H1 (cell line): ENCODE measurements around the gene DELE1. TPM values are rescaled to one million over a fixed set of nuclear protein-coding genes. Genes with fewer than 3 reads are reported as not detected.

Experiments used
- CTCF ChIA-PET: fragments of 300-600 bp; sonication (Branson Sonifier 250); formaldehyde crosslinking; loops from one replicate; lab custom pipeline; 2021; ENCODE audit not compliant: partially characterized antibody; lab: Charles Lee
- POLR2A ChIA-PET: fragments of 300-600 bp; sonication (Branson Sonifier 250); formaldehyde crosslinking; loops from one replicate; lab custom pipeline; 2021; ENCODE audit warnings: inconsistent platforms; ENCODE audit not compliant: partially characterized antibody; lab: Charles Lee
- DNase-seq, 2 experiments: peaks; one replicate each; pipeline versions ENCODE4 v3.0.0 to v3.0.0-alpha.2; 2010 to 2022; ENCODE audit warnings: low spot score in 2 of 2, low read depth in 1 of 2, mixed read lengths in 1 of 2
- FAIRE-seq: peaks from 2 replicates; lab custom pipeline; 2011; peaks lifted over from hg19 to GRCh38; lab: Jason Lieb, UNC
- H2AFZ ChIP-seq: 2 replicates; pipeline ENCODE4 v1.8.1; 2012; ENCODE audit warnings: low read length, inconsistent platforms
- H2AK5ac ChIP-seq: 2 replicates; pipeline ENCODE4 v1.6.1; 2013; ENCODE audit warnings: low read depth, low read length
- H2BK120ac ChIP-seq: replicated peaks from 2 replicates; pipeline ENCODE3; 2013; ENCODE audit warnings: low read depth, low read length, inconsistent platforms
- H2BK12ac ChIP-seq: 2 replicates; pipeline ENCODE4 v1.6.1; 2013; ENCODE audit warnings: low read depth, low read length
- H2BK15ac ChIP-seq: 2 replicates; pipeline ENCODE4 v1.6.1; 2013; ENCODE audit warnings: low read length
- H2BK20ac ChIP-seq: 2 replicates; pipeline ENCODE4 v1.6.1; 2013; ENCODE audit warnings: low read length
- H2BK5ac ChIP-seq: 2 replicates; pipeline ENCODE4 v1.6.1; 2013; ENCODE audit warnings: low read depth, low read length
- H3K14ac ChIP-seq: 2 replicates; pipeline ENCODE4 v1.6.1; 2013; ENCODE audit warnings: inconsistent platforms; ENCODE audit not compliant: insufficient read length
- H3K18ac ChIP-seq: 2 replicates; pipeline ENCODE4 v1.6.1; 2013; ENCODE audit warnings: low read length; ENCODE audit errors: extremely low read depth
- H3K23ac ChIP-seq: 2 replicates; pipeline ENCODE4 v1.6.1; 2013; ENCODE audit warnings: inconsistent platforms; ENCODE audit not compliant: insufficient read length
- H3K23me2 ChIP-seq: 2 replicates; pipeline ENCODE4 v1.6.1; 2013; ENCODE audit warnings: low read depth, low read length
- H3K27ac ChIP-seq: 2 replicates; pipeline ENCODE4 v1.6.1; 2011; ENCODE audit warnings: low read depth, low read length, inconsistent platforms
- H3K27me3 ChIP-seq, 4 experiments: replicated peaks in 1 of 4; 1 replicate in 1 of 4; 2 replicates in 3 of 4; pipeline versions ENCODE4 v1.6.1 to v1.8.1; 2011 to 2013; ENCODE audit warnings: low read length in 3 of 4, mild to moderate bottlenecking in 3 of 4, inconsistent platforms in 2 of 4, mixed read lengths in 2 of 4, moderate library complexity in 1 of 4; ENCODE audit not compliant: control insufficient read depth in 3 of 4, insufficient read depth in 3 of 4; ENCODE audit errors: extremely low read depth in 1 of 4
- H3K36me3 ChIP-seq, 4 experiments: 2 replicates each; pipeline versions ENCODE4 v1.6.1 to v1.8.1; 2011 to 2013; ENCODE audit warnings: mild to moderate bottlenecking in 4 of 4, low read length in 3 of 4, moderate library complexity in 2 of 4, control low read depth in 1 of 4, inconsistent platforms in 1 of 4; ENCODE audit not compliant: insufficient read depth in 4 of 4, control insufficient read depth in 2 of 4
- H3K4ac ChIP-seq: replicated peaks from 2 replicates; pipeline ENCODE3; 2013; ENCODE audit warnings: low read length, low read depth, mixed read lengths, inconsistent platforms; ENCODE audit not compliant: insufficient read length
- H3K4me1 ChIP-seq, 4 experiments: replicated peaks in 1 of 4; 1 replicate in 1 of 4; 2 replicates in 3 of 4; pipeline versions ENCODE4 v1.6.1 to v1.8.1; 2011 to 2013; ENCODE audit warnings: low read length in 3 of 4, inconsistent platforms in 2 of 4, mixed read lengths in 1 of 4; ENCODE audit not compliant: insufficient read depth in 4 of 4, control insufficient read depth in 3 of 4
- H3K4me2 ChIP-seq, 2 experiments: 2 replicates each; pipeline versions ENCODE4 v1.6.1 to v1.8.1; 2011 to 2013; ENCODE audit warnings: low read depth in 2 of 2, low read length in 2 of 2, control low read depth in 1 of 2, inconsistent platforms in 1 of 2, mild to moderate bottlenecking in 1 of 2; ENCODE audit not compliant: insufficient read depth in 1 of 2
- H3K4me3 ChIP-seq, 4 experiments: fragments of 200-600, 300-600 bp in 1 of 4; sonication (generic), shearing (Covaris generic), sonication (Bioruptor Twin) in 1 of 4; 2 replicates each; pipeline versions ENCODE4 v1.5.1 to v1.8.1; 2011 to 2016; ENCODE audit warnings: low read length in 4 of 4, low read depth in 3 of 4, control low read depth in 2 of 4, inconsistent platforms in 2 of 4, mild to moderate bottlenecking in 2 of 4, mixed read lengths in 1 of 4, moderate library complexity in 1 of 4; ENCODE audit not compliant: insufficient read depth in 2 of 4; ENCODE audit errors: extremely low read depth in 1 of 4
- H3K56ac ChIP-seq: replicated peaks from 2 replicates; pipeline ENCODE3; 2013; ENCODE audit warnings: low read depth, mild to moderate bottlenecking, mixed read lengths, low read length, inconsistent platforms; ENCODE audit not compliant: insufficient read length
- H3K79me1 ChIP-seq: 2 replicates; pipeline ENCODE4 v1.6.1; 2013; ENCODE audit warnings: low read depth, low read length, control low read depth
- H3K79me2 ChIP-seq, 2 experiments: 2 replicates each; pipeline versions ENCODE4 v1.6.1 to v1.8.1; 2012 to 2013; ENCODE audit warnings: low read length in 2 of 2, mild to moderate bottlenecking in 2 of 2, inconsistent platforms in 1 of 2; ENCODE audit not compliant: insufficient read depth in 2 of 2, control insufficient read depth in 1 of 2
- H3K9ac ChIP-seq, 4 experiments: replicated peaks in 1 of 4; 1 replicate in 1 of 4; 2 replicates in 3 of 4; pipeline versions ENCODE4 v1.6.1 to v1.8.1; 2011 to 2013; ENCODE audit warnings: low read depth in 3 of 4, low read length in 3 of 4, control low read depth in 2 of 4, mild to moderate bottlenecking in 2 of 4, moderate library complexity in 2 of 4, inconsistent platforms in 1 of 4; ENCODE audit errors: extremely low read depth in 1 of 4
- H3K9me3 ChIP-seq, 2 experiments: 2 replicates each; pipeline versions ENCODE4 v1.6.1 to v1.8.1; 2012 to 2013; ENCODE audit warnings: mild to moderate bottlenecking in 2 of 2, moderate library complexity in 2 of 2, control low read depth in 1 of 2, inconsistent platforms in 1 of 2, low read depth in 1 of 2, low read length in 1 of 2, mixed read lengths in 1 of 2; ENCODE audit not compliant: insufficient read depth in 2 of 2
- H4K20me1 ChIP-seq, 2 experiments: replicated peaks in 1 of 2; 2 replicates each; pipeline versions ENCODE3 to v1.8.1; 2011 to 2013; ENCODE audit warnings: inconsistent platforms in 2 of 2, low read length in 2 of 2, mild to moderate bottlenecking in 1 of 2; ENCODE audit not compliant: insufficient read depth in 2 of 2, control insufficient read depth in 1 of 2
- H4K5ac ChIP-seq: 2 replicates; pipeline ENCODE4 v1.6.1; 2013; ENCODE audit warnings: low read length, low read depth, mixed read lengths, inconsistent platforms; ENCODE audit not compliant: insufficient read length
- H4K8ac ChIP-seq: 2 replicates; pipeline ENCODE4 v1.8.0; 2013; ENCODE audit warnings: mild to moderate bottlenecking, moderate library complexity, low read length, inconsistent platforms; ENCODE audit not compliant: insufficient read depth; ENCODE audit errors: extremely low read depth
- H4K91ac ChIP-seq: replicated peaks from 2 replicates; pipeline ENCODE3; 2013; ENCODE audit warnings: low read length, mixed read lengths, inconsistent platforms; ENCODE audit not compliant: insufficient read length
- BACH1 ChIP-seq: IDR thresholded peaks from 2 replicates; pipeline ENCODE4 v1.6.1; 2012; ENCODE audit warnings: low read length, improper control_type of control experiment
- CBX5 ChIP-seq: fragments of 300-800, 300-1000 bp; sonication (generic); IDR thresholded peaks from 2 replicates; pipeline ENCODE4 v1.7.1; 2016; ENCODE audit warnings: antibody characterized with exemption, low read length, low read depth
- CREB1 ChIP-seq: IDR thresholded peaks from 2 replicates; pipeline ENCODE4 v1.6.1; 2012; ENCODE audit warnings: inconsistent platforms
- FOSL1 ChIP-seq: IDR thresholded peaks from 2 replicates; pipeline ENCODE4 v1.6.1; 2011; ENCODE audit warnings: mild to moderate bottlenecking, low read depth, low read length, moderate library complexity; ENCODE audit not compliant: insufficient read depth
- HDAC6 ChIP-seq: IDR thresholded peaks from one replicate; pipeline ENCODE4 v1.7.1; 2012; ENCODE audit warnings: low read depth, mild to moderate bottlenecking, inconsistent platforms, low read length, moderate library complexity
- POU5F1 ChIP-seq: IDR thresholded peaks from 2 replicates; pipeline ENCODE4 v1.6.1; 2011; ENCODE audit warnings: low read depth, mild to moderate bottlenecking, low read length, moderate library complexity
- RAD21 ChIP-seq, 2 experiments: IDR thresholded peaks in 1 of 2; conservative IDR thresholded peaks in 1 of 2; 2 replicates each; pipeline ENCODE4 v1.6.1; 2011; ENCODE audit warnings: low read depth in 2 of 2, low read length in 2 of 2, improper control_type of control experiment in 1 of 2, inconsistent platforms in 1 of 2, mild to moderate bottlenecking in 1 of 2, moderate library complexity in 1 of 2
- RFX5 ChIP-seq: IDR thresholded peaks from 2 replicates; pipeline ENCODE4 v1.6.1; 2011; ENCODE audit warnings: low read depth, low read length, improper control_type of control experiment, borderline replicate concordance
- SIRT6 ChIP-seq: IDR thresholded peaks from one replicate; pipeline ENCODE4 v1.7.1; 2012; ENCODE audit warnings: low read length, inconsistent platforms
- SP1 ChIP-seq: IDR thresholded peaks from 2 replicates; pipeline ENCODE4 v1.6.1; 2011; ENCODE audit warnings: low read depth, low read length
- TAF7 ChIP-seq: optimal IDR thresholded peaks from 2 replicates; pipeline ENCODE3; 2011; ENCODE audit warnings: low read depth, mild to moderate bottlenecking, inconsistent platforms, low read length, moderate library complexity, borderline replicate concordance
- YY1 ChIP-seq: IDR thresholded peaks from 2 replicates; pipeline ENCODE4 v1.6.1; 2011; ENCODE audit warnings: low read depth, mild to moderate bottlenecking, low read length
- WGBS, 2 experiments: shearing (Covaris generic) in 1 of 2; methylation state at CpG; one replicate each; pipeline versions ENCODE4 v1.1.6 to v1.1.7; 2013 to 2015; ENCODE audit warnings: low lambda C conversion rate in 2 of 2, mixed read lengths in 2 of 2, inconsistent platforms in 1 of 2, low coverage in 1 of 2, missing lambda C conversion rate in 1 of 2; ENCODE audit not compliant: insufficient replicate concordance in 2 of 2, insufficient coverage in 1 of 2, insufficient read length in 1 of 2; ENCODE audit errors: extremely low coverage in 1 of 2, missing lambda C conversion rate in 1 of 2; 5-methylcytosine and 5-hydroxymethylcytosine counted together
- polyA plus RNA-seq, 7 experiments: library from polyadenylated mRNA; depleted of rRNA in 3 of 7; stranded (reverse) in 5 of 7; unstranded in 2 of 7; fragments of >200 nt in 5 of 7; fragments of 200-250 nt in 2 of 7; gene quantifications; 1 replicate in 5 of 7; 2 replicates in 1 of 7; 4 replicates in 1 of 7; pipeline versions ENCODE4 v1.2.1 to v1.2.3, GENCODE V29; 2011 to 2013; ENCODE audit warnings: missing spikeins in 2 of 7, mixed read lengths in 2 of 7
- total RNA-seq: library from RNA; stranded (reverse); fragmentation: NEBNext Ultra II Directional; extraction: Animal tissue kit (Norgen Biotek cat#: 25700); gene quantifications from 2 replicates; pipeline ENCODE4 v1.2.1, GENCODE V29; 2021

DELE1 gene
- total and polyA plus RNA-seq, 2 of the 8 experiments (the other 6 are each of a cell fraction or from before 2014, with no cell fraction given) = 61.4 to 114 TPM

GRCh38 chr5:141920771-141921170, 2.9 kb upstream of the DELE1 start:
- Histone ChIP-seq H3K9me3 (no peaks in the 10 kb centered on the region), H4K8ac (no peak overlapping the region), H3K27me3 (no peaks in the 10 kb centered on the region), H4K5ac (no peak overlapping the region), H4K20me1 (peaks cover 0 to 3% of the 10 kb centered on the region in 2 experiments), H3K23ac (no peak overlapping the region), H3K14ac (no peak overlapping the region), H3K18ac (no peak overlapping the region), H4K91ac (no peak overlapping the region), H2AFZ (no peak overlapping the region), H2BK12ac (no peak overlapping the region), H2AK5ac (no peak overlapping the region), H3K56ac (no peak overlapping the region), H2BK120ac (no peak overlapping the region), H3K4me1 (peaks cover 0 to 6% (median 4%) of the 10 kb centered on the region in 4 experiments; a peak in 4 of 7 replicates), H3K4me3 (no peak overlapping the region), H3K23me2 (peaks cover 10% of the 10 kb centered on the region), H3K9ac (no peak overlapping the region), H2BK20ac (no peak overlapping the region), H2BK15ac (no peak overlapping the region), H2BK5ac (no peak overlapping the region), H3K79me2 (peaks cover 4 to 9% of the 10 kb centered on the region in 2 experiments; a peak in 2 of 4 replicates), H3K36me3 (peaks cover 0 to 6% (median 3%) of the 10 kb centered on the region in 4 experiments; a peak in 3 of 8 replicates), H3K27ac (no peak overlapping the region), H3K79me1 (peaks cover 2% of the 10 kb centered on the region; the same call in 1 of the 2 replicates), H3K4ac (no peak overlapping the region), H3K4me2 (no peak overlapping the region)
- FAIRE-seq = no peak
- ChIA-PET CTCF (interaction anchor here (0.9 to 5.2 kb wide), 8 partner anchors 12 to 165 kb away, joined by 3 to 34 read pairs (median 4); partner anchors contain the start of genes PCDH1 and RNF14), POLR2A (interaction anchor here (1.1 to 1.7 kb wide), 2 partner anchors 10 to 45 kb away, joined by 3 to 6 read pairs; no protein-coding TSS in a partner anchor)
- WGBS, 2 experiments = 77% methylated on average over 2 of the region's 2 CpGs; no CpG with 5 or more reads in 1 of the 2 experiments
- DNase-seq = no peak
- TF ChIP-seq FOSL1 (no peak), POU5F1 (no peak), TAF7 (no peak), RFX5 (no peak), BACH1 (no peak), SIRT6 (no peak), CBX5 (no peak), YY1 (no peak), SP1 (no peak), HDAC6 (no peak), RAD21 (IDR thresholded peaks at IDR 0.05 in 1 of 2, conservative IDR thresholded peaks at IDR 0.05 in 1 of 2; ENCODE audit: low read depth in 2 of 2, low read length in 2 of 2) (no peak), CREB1 (no peak)
